ENCODE data around the gene AKAP13.
"Not testable (repeated sequence)": the region's sequence is repeated elsewhere in the genome, so short reads cannot be mapped to it uniquely, and the experiment has no call there.

The AKAP13 gene

GRCh38 chr15:85348048-85348766 lies 32.2 kb upstream of the AKAP13 start:
- not testable (repeated sequence) for DNase-seq

GRCh38 chr15:85349062-85349461 lies 31.3 kb upstream of the AKAP13 start:
- DNase-seq = not testable (repeated sequence)

- no peak for DNase-seq
Measured at GRCh38 chr15:85350395-85350794, 30.0 kb upstream of the AKAP13 start.

GRCh38 chr15:85351501-85351900 lies 28.9 kb upstream of the AKAP13 start:
- DNase-seq = not testable (repeated sequence)

- DNase-seq = no peak
Measured at GRCh38 chr15:85351965-85352364, 28.4 kb upstream of the AKAP13 start.

- DNase-seq = no peak
Measured at GRCh38 chr15:85353516-85353915, 26.9 kb upstream of the AKAP13 start.

GRCh38 chr15:85354461-85354860 lies 25.9 kb upstream of the AKAP13 start:
- no peak for DNase-seq

GRCh38 chr15:85354948-85355347 lies 25.5 kb upstream of the AKAP13 start:
- DNase-seq = no peak

GRCh38 chr15:85356276-85356675 lies 24.1 kb upstream of the AKAP13 start:
- no peak for DNase-seq

GRCh38 chr15:85361323-85361722 lies 19.1 kb upstream of the AKAP13 start:
- DNase-seq = no peak

- DNase-seq = no peak
Measured at GRCh38 chr15:85362436-85363081, 17.8 kb upstream of the AKAP13 start.

GRCh38 chr15:85365980-85366379 lies 14.4 kb upstream of the AKAP13 start:
- no peak for DNase-seq

GRCh38 chr15:85367741-85368140 lies 12.7 kb upstream of the AKAP13 start:
- no peak for DNase-seq

- DNase-seq = no peak
Measured at GRCh38 chr15:85374831-85375230, 5.6 kb upstream of the AKAP13 start.

GRCh38 chr15:85377269-85377668 lies 3.1 kb upstream of the AKAP13 start:
- no peak for DNase-seq

GRCh38 chr15:85377986-85378385 lies 2.4 kb upstream of the AKAP13 start:
- DNase-seq = no peak

GRCh38 chr15:85379403-85380131 lies 836 bp upstream of the AKAP13 start:
- no peak for DNase-seq

GRCh38 chr15:85380812-85381642 lies 624 bp downstream of the AKAP13 start:
- no peak for DNase-seq

GRCh38 chr15:85381850-85382751 lies 1.7 kb downstream of the AKAP13 start:
- DNase-seq = no peak

GRCh38 chr15:85382942-85383341 lies 2.5 kb downstream of the AKAP13 start:
- DNase-seq = no peak

GRCh38 chr15:85383470-85384148 lies 3.2 kb downstream of the AKAP13 start:
- DNase-seq = no peak

Measured in NCI-H1930 (cell line).